Activated CD8-positive, alpha-beta memory T cell treated with anti-CD3 and anti-CD28 coated beads for 48 hours (primary cell): ENCODE results near the gene TAGAP.
A peak's percentile ranks its signal among the peaks of the same experiment; 100 is the strongest.
"Not testable (repeated sequence)": the region's sequence is repeated elsewhere in the genome, so short reads cannot be mapped to it uniquely, and the experiment has no call there.

Experiments used
- DNase-seq, 3 experiments: peaks; one replicate each; pipeline ENCODE4 v3.0.0-alpha.2; 2020; ENCODE audit warnings: low read depth in 2 of 3, low spot score in 2 of 3

The TAGAP gene

GRCh38 chr6:159045801-159046200 is 1.0 kb upstream of the TAGAP start:
- DNase-seq, result no peak

DNA sequence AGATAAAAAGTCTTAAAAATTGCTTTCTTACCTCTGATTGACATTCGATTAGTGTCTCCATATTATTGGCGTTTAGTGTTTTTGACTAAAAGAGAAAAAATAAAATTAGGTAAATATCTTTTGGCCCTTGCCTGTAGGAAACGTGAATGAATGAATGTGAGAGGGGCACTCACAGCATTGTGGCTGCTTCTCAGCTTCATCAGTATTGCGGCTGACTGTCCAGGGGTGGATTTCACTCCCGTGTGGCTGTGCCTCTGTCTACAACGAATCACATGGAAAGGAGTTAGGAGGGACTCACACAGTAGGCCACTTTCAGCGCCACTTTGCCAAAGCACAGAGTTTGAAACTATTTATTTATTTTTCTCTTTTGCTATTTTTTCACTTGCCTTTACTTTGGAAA is 844 bp downstream of the TAGAP start:
- no peak for DNase-seq

- DNase-seq, result no peak
Observed at GRCh38 chr6:159043251-159043650, 1.5 kb downstream of the TAGAP start.

DNA sequence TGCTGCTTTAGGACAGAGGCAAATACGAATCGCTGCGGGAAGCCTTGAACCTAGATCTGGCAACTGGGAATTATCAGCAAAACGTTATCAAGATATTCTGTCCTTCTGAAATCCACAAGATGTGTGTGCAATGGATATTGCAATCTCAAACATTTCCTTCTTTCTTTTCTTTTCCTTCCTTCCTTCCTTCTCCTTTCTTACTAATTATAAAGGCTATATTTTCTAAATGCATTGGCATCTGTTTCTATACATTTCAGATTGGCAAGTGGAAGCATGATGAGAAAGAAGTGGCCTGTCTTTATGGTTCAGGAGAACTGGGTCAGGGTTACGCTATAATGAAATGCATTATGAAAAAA is 2.0 kb downstream of the TAGAP start:
- no peak for DNase-seq

DNA sequence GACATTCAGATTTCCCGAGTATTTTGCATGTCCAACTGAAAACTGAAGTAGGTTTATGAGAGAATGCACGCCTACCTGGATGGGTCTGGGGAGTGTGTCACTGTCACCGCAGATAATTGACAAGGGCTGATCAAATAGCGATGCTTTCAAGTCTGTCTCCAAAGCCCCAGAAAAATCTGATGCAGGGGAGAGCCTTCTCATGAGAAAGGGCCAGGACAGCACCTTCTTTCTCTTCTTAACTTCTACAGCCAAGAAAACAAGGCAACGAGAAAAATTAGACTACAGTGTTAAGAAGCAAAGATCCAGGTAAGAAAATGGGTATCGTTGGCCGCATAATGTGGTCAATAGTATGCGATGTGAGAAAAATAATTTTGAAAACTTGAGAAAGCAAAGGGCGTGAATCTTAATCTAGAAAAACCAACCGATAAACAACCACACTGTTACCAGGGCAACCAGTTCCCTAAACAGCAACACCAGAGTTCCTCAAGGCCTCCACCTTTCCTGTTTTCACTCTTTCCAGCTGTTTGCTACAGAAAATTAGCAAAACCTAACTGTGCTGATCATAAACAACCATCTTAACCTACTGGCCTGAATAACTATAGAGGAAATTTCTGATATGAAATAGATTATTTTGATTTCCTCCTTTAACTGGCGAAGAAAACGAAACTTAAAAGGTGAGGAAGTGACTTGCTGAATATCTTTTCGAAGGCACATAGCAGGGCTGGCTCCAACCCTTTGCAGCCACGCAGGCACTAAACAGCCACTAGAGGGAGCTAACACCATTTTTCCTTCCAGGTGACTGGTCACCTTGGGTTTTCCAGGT is 2.6 kb downstream of the TAGAP start:
- peak in 1 of 3 experiments; percentile 50 for DNase-seq

DNA sequence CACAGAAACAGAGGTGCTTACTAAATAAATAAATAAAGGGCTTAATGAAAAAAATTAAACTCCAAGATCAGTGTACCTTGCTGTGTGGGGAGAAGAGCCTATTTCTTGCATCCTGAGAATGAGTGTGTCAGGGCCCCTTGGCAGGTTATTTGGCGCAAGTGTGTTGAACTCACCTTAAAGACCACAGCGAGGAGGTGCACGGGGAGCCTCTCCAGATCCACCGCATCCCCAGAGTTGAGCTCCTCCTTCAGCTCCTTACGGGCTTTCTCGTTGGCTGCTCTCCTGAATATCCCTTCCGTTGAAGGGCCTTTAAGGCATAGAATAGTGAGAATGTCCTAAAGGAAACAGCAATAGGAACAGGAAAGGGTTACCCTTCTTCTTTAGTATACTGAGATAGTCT is 3.6 kb downstream of the TAGAP start:
- no peak for DNase-seq

- DNase-seq, result no peak
Observed at GRCh38 chr6:159039885-159040258, 4.9 kb downstream of the TAGAP start.

- DNase-seq, result no peak
Observed at GRCh38 chr6:159038914-159039884, 5.6 kb downstream of the TAGAP start.

- not testable (repeated sequence) for DNase-seq
Observed at GRCh38 chr6:159038318-159038717, 6.5 kb downstream of the TAGAP start.

- DNase-seq, result no peak
Observed at GRCh38 chr6:159037756-159038290, 7.0 kb downstream of the TAGAP start.

DNA sequence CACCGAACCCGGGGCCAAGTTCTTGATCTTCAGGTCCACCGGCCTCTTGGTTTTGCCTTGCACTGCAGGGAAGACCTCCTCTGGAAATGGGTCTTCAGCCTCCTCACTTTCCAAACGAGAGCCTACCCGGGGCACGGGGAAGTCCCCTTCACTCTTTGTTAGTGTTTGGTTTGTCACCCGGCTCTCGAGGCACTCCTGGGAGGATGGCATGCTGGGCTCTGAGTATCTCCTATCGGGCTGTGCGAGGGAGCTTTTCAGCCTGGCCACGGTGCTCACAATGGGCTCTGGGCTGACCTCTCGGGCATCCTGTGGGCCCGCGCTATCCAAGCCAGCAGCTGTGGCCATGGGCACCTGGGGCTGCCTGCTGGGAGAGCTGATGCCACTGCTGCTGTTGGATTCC is 8.1 kb downstream of the TAGAP start:
- DNase-seq, result no peak

DNA sequence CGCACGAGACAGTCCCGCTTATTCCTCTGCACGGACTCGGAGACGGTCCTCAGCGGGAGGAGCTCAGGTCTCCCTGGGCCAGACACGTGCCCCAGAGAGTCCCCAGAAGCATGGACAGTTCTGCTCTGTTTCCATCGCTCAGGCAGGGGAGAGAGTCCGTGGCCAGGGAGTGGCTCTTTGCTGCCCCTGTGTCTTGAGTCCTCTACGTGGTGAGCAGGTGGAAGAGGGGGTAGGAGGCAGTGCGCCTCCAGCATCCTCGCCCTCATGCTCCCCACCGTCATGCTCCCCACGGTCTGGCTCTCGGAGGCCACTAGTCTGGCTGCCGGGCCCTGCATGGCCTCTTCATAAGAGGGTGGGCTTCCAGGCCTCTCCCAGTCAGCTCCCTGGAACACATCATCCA is 8.9 kb downstream of the TAGAP start:
- DNase-seq, result no peak

DNA sequence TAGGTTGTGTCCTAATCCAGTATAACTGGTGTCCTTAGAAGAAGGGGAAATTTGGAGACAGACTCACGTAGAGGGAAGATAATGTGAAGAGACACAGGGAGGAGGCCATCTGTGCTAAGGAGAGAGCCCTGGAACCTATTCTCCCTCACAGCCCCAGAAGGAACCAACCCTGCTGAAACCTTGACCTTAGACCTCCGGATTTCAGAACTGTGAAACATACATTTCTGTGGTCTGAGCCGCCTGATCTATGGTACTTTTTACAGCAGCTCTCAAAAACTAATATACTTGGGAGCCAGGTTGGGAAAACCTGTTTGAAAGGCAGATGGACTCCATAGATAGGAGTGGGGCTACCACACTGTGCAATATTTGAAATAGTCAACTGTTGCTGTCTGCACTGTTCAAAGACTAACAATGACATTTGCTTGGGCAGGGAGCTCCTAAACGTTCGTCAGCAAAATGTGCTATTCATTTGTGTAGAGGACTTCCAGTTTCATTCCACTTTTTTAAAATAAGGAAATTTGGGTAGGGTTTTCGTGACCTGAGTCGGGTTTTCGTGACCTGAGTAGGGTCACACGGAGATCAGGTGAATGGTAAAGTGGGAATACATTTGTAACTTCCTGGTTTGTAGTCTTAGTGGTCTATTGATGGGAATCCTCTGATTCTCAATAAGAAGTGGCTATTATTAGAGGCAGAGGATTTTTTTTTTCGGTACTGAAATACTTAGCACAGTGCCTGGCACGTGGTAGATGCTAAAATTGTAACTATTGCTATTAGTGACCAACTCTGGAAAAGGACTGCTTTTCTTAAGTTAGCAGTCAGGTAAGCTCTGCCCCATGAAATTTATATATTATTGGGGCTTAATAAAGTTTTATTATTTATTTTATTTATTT is 11.4 kb downstream of the TAGAP start:
- DNase-seq, result no peak

DNA sequence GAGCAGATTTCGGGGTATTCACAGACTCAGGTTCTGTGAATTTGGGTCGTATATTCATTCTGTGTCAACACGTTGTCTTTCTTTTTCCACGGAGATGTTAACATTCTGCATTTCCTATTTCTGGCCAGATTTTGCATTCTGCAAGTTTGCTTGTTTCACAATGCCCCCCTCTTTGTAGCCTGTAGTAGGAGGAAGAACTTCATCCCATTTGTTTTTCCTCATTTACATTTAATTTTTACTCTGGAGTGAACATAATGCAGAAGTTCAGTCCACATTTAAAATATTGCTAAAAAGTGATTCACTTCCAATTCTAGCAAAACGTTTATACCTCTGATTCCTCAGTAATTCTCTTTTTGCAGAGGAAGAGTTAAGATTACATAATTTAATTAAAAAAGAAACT is 12.9 kb downstream of the TAGAP start:
- DNase-seq, result no peak

- DNase-seq, result no peak
Observed at GRCh38 chr6:159030168-159030567, 14.6 kb downstream of the TAGAP start.

GRCh38 chr6:159025224-159025623 is 19.6 kb downstream of the TAGAP start:
- DNase-seq, result not testable (repeated sequence)

GRCh38 chr6:159023893-159024292 is 20.9 kb downstream of the TAGAP start:
- no peak for DNase-seq

- DNase-seq, result no peak
Observed at GRCh38 chr6:159020011-159020410, 24.8 kb downstream of the TAGAP start.

- DNase-seq, result no peak
Observed at GRCh38 chr6:159017757-159018559, 26.8 kb downstream of the TAGAP start.

DNA sequence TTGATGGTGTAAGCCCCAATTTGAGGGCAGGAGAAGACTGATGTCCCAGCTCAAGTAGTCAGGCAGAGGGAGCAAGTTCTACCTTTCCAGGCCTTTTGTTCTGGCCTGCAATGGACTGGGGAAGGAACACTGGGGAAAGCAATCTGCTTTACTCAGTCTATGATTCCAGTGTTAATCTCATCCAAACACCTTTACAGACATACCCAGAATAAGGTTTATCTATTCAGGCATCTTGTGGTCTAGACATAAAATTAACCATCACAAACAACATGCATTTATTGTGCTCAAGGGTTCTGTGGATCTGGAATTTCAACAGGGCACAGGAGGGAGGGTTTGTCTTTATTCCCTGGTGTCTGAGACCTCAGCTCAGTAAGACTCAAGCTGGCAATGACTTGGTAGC is 30.4 kb downstream of the TAGAP start:
- no peak for DNase-seq
